Effector memory CD8-positive, alpha-beta T cell (primary cell): ENCODE measurements around the gene DCDC2.

Source experiments
- ATAC-seq: fragments of 150-1000 bp; cut with Tn5 transposase; replicated peaks from 2 replicates; pipeline ENCODE4 v1.10.0; 2021; ENCODE audit warnings: mild to moderate bottlenecking, moderate library complexity
- DNase-seq, 3 experiments: peaks; one replicate each; pipeline ENCODE4 v3.0.0; 2021
- H3K27ac Mint-ChIP-seq, 2 donors: one replicate each; pipeline ENCODE4 v1.8.0; 2022; ENCODE audit warnings: mild to moderate bottlenecking in 2 of 2, mixed read lengths in 2 of 2, moderate library complexity in 2 of 2
- H3K27me3 Mint-ChIP-seq, 2 donors: one replicate each; pipeline ENCODE4 v1.8.0; 2022; ENCODE audit warnings: mixed read lengths in 2 of 2
- H3K36me3 Mint-ChIP-seq: one replicate; pipeline ENCODE4 v1.8.0; 2022; ENCODE audit warnings: mild to moderate bottlenecking, moderate library complexity, mixed read lengths; ENCODE audit not compliant: insufficient read depth
- H3K4me1 Mint-ChIP-seq, 2 donors: one replicate each; pipeline ENCODE4 v1.8.0; 2022; ENCODE audit warnings: low read depth in 2 of 2, mixed read lengths in 2 of 2
- H3K4me3 Mint-ChIP-seq, 2 donors: one replicate each; pipeline ENCODE4 v1.8.0; 2022; ENCODE audit warnings: mild to moderate bottlenecking in 2 of 2, mixed read lengths in 2 of 2, moderate library complexity in 2 of 2
- H3K9me3 Mint-ChIP-seq, 2 donors: one replicate each; pipeline ENCODE4 v1.8.0; 2022; ENCODE audit warnings: mixed read lengths in 2 of 2

The DCDC2 gene

DNA sequence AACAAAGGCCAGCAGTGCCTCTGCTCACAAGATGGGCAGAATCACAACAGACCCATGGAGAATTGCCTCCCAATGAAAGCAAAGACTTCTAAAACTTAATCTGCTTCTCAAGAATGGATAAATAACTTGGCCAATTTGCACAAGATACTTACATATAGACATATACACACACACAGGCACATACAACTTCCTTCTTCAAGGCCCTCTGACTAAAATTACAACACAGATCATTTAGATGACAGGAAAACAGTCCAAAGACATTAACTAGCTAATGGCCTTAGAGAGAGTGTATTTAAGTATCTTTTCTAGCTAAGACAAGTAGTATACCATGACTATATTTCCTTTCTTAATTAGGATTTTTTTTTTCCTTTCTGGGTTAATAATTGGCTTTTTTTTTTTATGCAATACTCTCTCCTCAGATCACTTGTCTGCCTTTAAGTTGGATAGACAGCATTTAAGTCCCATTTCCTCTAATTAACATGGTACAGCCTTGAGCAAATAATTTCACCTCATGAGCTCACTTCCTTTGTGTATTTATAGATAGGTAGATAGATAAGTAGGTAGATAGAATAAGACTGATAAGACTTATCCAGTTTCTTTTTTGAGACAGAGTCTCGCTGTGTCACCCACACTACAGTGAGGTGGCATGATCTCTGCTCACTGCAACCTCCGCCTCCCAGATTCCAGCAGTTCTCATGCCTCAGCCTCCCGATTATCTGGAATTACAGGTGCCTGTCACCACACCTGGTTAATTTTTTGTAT is 161.8 kb downstream of the DCDC2 start:
- no peak for DNase-seq
- no peaks in the 10 kb centered on the region for H3K9me3 Mint-ChIP-seq

DNA sequence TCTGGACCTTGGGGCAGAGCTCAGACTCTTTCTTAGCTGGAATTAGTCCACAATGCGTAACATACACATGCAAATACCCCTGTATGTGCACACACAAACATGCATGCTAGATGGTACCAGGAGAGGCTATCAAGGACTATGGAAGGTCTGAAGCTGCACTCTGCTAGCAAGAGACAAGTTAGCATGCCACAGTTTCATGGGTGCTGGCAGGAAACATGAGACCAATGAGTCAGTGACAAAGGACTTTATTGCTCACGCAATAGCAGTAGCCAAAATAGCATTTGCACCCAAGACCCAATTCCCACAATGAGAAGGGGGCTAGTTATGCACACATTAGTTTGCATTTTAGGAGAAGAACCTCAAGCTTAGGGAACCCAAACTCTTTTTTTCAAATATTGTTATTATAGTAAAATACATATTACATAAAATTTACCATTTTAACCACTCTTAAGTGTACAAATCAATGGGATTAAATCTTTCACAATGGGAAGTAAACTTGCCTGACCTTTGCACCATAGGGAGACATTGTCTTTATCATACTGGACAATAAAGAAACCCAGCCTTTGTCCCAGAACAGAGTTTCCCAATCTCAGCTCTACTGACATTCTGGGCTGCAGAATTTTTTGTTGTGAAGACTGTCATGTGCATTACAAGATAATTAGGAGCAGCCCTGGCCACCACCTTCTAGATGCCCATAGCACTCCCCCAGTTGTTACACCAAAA is 162.7 kb downstream of the DCDC2 start:
- DNase-seq (no peak), ATAC-seq (no peak)
- Mint-ChIP-seq H3K9me3 (no peaks in the 10 kb centered on the region), H3K4me3 (no peak overlapping the region), H3K27ac (no peak overlapping the region), H3K4me1 (no peaks in the 10 kb centered on the region), H3K36me3 (no peaks in the 10 kb centered on the region), H3K27me3 (peaks cover 29 to 42% of the 10 kb centered on the region in 2 donors)

More for the DNA sequence above, 161.8 kb downstream of the DCDC2 start:
- no peak overlapping the region for H3K27ac Mint-ChIP-seq
- no peak overlapping the region for H3K4me3 Mint-ChIP-seq
- no peak for ATAC-seq
- H3K36me3 Mint-ChIP-seq = no peaks in the 10 kb centered on the region
- no peaks in the 10 kb centered on the region for H3K4me1 Mint-ChIP-seq
- H3K27me3 Mint-ChIP-seq = peaks cover 30 to 51% of the 10 kb centered on the region in 2 donors

DNA sequence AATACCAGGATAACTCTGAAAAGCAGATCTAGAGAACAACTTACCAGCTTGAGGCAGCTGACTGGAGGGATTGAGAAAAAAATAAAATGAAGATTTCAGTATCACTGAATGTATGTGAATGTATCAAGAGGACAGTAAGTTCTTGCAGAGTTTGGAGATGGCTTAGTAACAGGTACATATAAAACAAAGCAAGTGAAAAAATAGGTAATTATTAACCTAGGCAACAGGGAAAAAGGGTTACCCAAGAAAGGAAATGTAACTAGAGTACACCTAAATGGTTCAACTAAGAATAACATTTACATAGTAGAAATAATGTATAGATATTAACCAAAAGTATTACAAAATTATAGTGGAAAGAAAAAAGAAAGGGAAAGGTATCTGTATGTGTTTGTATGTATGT is 164.5 kb downstream of the DCDC2 start:
- H3K4me1 Mint-ChIP-seq = no peaks in the 10 kb centered on the region
- peaks cover 23 to 32% of the 10 kb centered on the region in 2 donors for H3K27me3 Mint-ChIP-seq
- H3K4me3 Mint-ChIP-seq = no peak overlapping the region
- no peak for DNase-seq
- H3K27ac Mint-ChIP-seq = no peak overlapping the region
- ATAC-seq = no peak
- H3K36me3 Mint-ChIP-seq = no peaks in the 10 kb centered on the region
- H3K9me3 Mint-ChIP-seq = no peaks in the 10 kb centered on the region

DNA sequence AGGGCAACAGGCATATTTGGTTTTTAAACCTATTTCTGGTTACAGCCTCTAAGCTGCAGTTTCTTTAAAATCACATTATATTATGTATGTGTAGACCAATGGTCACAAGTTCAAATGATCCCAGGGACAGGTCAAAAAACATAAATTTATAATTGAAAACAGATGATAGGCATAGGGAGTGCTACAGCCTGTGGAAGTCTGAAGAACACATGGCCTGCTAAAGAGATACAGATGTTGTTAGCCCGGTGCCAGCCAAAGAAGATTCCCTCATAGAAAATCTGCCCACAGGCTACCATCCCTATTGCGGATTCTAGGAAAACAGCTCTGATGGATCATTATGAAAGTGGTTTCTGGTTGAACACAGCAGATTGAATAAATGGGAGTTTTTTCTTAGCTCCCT is 166.5 kb downstream of the DCDC2 start:
- peaks cover 20 to 36% of the 10 kb centered on the region in 2 donors for H3K27me3 Mint-ChIP-seq
- no peaks in the 10 kb centered on the region for H3K4me1 Mint-ChIP-seq
- no peaks in the 10 kb centered on the region for H3K9me3 Mint-ChIP-seq
- H3K4me3 Mint-ChIP-seq = no peak overlapping the region
- H3K27ac Mint-ChIP-seq = no peak overlapping the region
- no peak for ATAC-seq
- DNase-seq = no peak
- H3K36me3 Mint-ChIP-seq = no peaks in the 10 kb centered on the region

DNA sequence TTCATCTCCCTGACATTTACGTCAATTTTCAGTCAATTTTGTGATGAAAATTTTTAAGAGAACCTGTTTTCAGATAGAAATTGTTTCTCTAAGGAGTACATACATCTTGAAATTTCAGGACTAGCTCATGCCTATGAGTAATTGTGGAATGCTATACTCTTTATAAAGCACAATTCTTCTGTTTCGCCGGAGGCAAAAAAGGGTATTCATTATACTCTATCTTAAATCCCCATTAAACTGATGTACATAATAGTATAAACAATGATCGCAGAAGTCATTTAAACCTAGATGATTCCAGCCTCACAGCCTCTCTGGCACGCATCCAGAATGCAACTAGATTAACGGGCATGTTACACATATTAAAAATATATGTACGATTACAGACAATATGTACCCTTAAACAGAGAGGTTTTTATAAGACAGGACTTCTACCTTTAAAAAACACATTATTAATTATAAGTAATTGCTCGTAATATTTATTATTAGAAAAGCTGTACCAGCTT is 169.2 kb downstream of the DCDC2 start:
- Mint-ChIP-seq H3K9me3 (no peaks in the 10 kb centered on the region), H3K4me1 (no peaks in the 10 kb centered on the region)
- ATAC-seq = no peak

DNA sequence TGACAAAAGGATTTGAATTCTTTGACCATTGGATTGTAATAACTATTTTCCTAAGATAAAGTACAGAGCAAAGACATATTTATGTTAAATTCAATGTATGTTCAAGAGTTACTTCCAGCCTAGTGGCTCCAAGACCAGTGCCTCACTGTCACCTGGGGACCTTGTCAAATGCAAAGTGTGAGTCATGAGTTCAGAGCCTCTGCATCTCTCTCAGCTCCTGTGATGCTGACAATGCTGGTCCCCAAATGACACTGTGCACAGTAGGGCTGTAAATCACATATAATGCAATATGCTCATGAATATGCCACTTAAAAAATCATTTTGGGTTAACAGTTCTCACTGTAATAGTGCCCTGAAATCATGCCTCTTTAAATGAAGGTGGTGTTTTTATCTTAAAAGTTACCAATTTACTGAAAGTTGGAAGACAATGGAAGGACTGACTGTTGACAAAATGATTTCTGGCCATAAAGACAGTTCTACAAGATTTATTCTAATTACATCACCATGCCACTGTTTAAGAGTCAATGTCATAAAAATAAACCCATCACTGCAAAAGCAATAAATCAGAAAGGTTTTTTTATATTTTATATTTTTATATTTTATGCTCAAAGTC is 169.8 kb downstream of the DCDC2 start:
- Mint-ChIP-seq H3K27ac (no peak overlapping the region), H3K36me3 (no peaks in the 10 kb centered on the region), H3K9me3 (peaks cover 2 to 3% of the 10 kb centered on the region in 2 donors), H3K4me3 (no peak overlapping the region), H3K4me1 (no peaks in the 10 kb centered on the region), H3K27me3 (peaks cover 20 to 31% of the 10 kb centered on the region in 2 donors)
- ATAC-seq (no peak), DNase-seq (no peak)

More for the DNA sequence above, 169.2 kb downstream of the DCDC2 start:
- peaks cover 14 to 29% of the 10 kb centered on the region in 2 donors for H3K27me3 Mint-ChIP-seq
- H3K36me3 Mint-ChIP-seq = no peaks in the 10 kb centered on the region
- DNase-seq = no peak
- no peak overlapping the region for H3K4me3 Mint-ChIP-seq
- H3K27ac Mint-ChIP-seq = no peak overlapping the region

DNA sequence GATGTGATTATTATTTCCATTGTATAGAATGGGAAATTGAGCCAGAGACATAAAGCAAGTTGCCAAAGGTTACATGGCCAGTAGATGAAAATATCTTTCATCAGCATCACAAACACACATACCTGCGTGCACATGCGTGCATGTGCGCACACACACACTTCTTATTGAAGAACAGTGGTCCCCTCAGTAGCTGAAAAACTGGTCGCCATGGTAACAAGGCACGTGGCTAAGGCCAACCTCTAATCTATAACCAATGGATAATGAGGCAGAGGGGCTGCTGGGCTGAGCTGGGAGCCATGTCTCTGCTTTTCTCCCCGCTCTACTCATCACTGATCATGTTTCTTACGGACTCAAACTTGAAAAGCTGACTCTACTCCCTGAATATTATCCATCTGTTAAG is 171.5 kb downstream of the DCDC2 start:
- peaks cover 13 to 20% of the 10 kb centered on the region in 2 donors for H3K27me3 Mint-ChIP-seq
- no peak overlapping the region for H3K4me3 Mint-ChIP-seq
- H3K36me3 Mint-ChIP-seq = no peaks in the 10 kb centered on the region
- H3K4me1 Mint-ChIP-seq = no peaks in the 10 kb centered on the region
- H3K9me3 Mint-ChIP-seq = peaks cover 5 to 9% of the 10 kb centered on the region in 2 donors
- ATAC-seq = no peak
- no peak for DNase-seq
- H3K27ac Mint-ChIP-seq = no peak overlapping the region

DNA sequence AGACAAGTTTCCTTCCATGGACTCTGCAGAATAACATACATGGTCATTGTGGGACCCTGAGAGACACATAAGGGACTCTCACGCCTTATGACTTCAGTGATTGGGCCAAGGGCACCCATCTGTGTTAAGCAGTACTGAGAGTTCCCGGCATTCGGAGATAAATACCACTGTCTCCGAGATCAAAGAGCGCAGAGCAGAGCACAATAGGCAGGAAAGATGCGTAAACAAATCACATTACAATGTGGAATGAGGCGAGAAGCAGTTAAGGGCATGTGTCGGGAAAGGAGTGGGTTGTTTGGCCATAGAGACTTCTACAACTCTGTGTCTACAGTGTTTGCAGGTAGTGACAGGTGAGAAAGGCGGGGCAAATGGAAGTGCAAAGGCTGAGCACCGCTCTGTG is 174.3 kb downstream of the DCDC2 start:
- Mint-ChIP-seq H3K27me3 (peaks cover 9 to 18% of the 10 kb centered on the region in 2 donors), H3K27ac (no peak overlapping the region), H3K4me3 (no peak overlapping the region), H3K36me3 (no peaks in the 10 kb centered on the region), H3K4me1 (no peaks in the 10 kb centered on the region), H3K9me3 (peaks cover 5 to 9% of the 10 kb centered on the region in 2 donors)
- DNase-seq (no peak), ATAC-seq (no peak)

DNA sequence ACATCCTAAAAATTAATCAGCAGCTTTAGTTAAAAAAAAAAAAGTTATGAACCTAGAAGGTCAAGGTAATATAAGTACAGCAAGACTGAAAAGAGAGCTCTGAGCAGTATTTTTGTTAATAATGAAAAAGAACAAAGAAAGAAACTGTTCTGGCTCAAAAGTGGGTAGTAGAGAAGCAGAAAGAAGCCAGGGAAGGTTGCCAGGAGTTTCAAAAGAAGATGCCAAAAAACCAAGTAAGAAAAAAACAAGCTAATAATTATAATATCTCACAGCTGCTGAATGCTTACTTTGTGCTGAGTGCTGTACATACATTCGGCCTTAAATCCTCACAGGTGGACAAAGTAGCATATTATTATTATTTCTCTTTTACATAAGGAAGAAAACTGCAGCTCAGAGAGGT is 200.0 kb downstream of the DCDC2 start:
- no peak for ATAC-seq
- no peaks in the 10 kb centered on the region for H3K36me3 Mint-ChIP-seq
- no peak overlapping the region for H3K4me3 Mint-ChIP-seq
- no peaks in the 10 kb centered on the region for H3K4me1 Mint-ChIP-seq
- no peaks in the 10 kb centered on the region for H3K9me3 Mint-ChIP-seq
- no peak for DNase-seq
- H3K27ac Mint-ChIP-seq = no peak overlapping the region
- peaks cover 0 to 11% of the 10 kb centered on the region in 2 donors for H3K27me3 Mint-ChIP-seq

DNA sequence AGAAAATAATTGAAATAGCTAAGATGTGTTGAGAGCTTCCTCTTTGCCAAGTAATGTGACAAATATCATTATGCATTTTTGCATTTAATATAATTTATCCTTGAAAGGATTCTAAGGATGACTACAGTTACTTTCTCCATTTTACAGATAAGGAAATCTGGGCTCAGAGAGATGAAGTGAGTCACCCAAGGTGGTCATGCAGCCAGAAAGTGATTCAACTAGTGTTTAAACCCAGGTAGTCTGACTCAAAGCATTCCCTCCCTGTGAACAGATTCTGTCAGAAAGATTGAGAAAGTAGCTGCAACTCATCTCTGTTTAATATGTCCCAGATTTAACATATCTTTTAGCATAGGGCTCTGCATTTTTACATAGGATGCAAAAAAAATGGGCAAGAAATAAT is 203.7 kb downstream of the DCDC2 start:
- no peak for DNase-seq
- Mint-ChIP-seq H3K4me3 (no peak overlapping the region), H3K36me3 (no peaks in the 10 kb centered on the region), H3K4me1 (no peaks in the 10 kb centered on the region), H3K9me3 (no peaks in the 10 kb centered on the region), H3K27me3 (peaks cover 0 to 15% of the 10 kb centered on the region in 2 donors), H3K27ac (no peak overlapping the region)
- ATAC-seq = no peak

DNA sequence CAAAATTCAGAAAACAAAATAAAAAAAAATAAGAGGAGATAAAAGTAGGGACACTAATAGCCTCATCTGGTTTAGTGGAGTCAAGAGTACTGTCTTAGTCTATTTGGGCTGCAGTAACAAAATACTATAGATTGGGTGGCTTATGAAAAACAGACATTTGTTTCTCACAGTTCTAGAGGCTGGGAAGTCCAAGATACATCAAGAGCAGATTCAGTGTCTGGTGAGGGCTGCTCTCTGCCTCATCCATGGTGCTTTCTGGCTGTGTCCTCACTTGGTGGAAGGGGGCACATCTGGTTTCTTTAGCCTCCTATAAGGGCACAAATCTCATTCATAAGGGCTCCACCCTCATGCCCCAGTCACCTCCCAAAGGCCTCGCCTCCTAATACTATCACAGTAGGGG is 205.8 kb downstream of the DCDC2 start:
- no peak for ATAC-seq
- Mint-ChIP-seq H3K27ac (no peak overlapping the region), H3K27me3 (peaks cover 0 to 12% of the 10 kb centered on the region in 2 donors), H3K4me1 (no peaks in the 10 kb centered on the region), H3K4me3 (no peak overlapping the region), H3K36me3 (no peaks in the 10 kb centered on the region), H3K9me3 (no peaks in the 10 kb centered on the region)
- no peak for DNase-seq

DNA sequence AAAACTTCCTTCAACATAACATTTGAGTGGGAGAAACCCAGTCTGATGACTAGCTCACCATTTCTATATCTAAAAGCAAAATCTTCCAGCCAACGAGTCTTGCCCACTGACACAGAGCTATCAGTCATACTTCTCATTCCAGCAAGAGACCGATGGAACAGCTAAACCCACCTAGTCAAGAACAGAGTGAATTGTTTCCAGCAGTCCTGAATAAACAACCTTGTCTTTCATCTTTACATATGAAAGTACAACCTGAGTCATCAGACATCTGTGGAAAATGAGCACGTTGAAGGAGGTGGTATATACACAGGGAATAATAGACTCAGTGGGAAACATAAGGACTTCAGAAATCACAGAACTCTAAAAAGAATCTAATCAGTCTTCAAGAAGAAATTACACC is 208.0 kb downstream of the DCDC2 start:
- H3K9me3 Mint-ChIP-seq = peaks cover 0 to 2% of the 10 kb centered on the region in 2 donors
- no peaks in the 10 kb centered on the region for H3K36me3 Mint-ChIP-seq
- no peak for DNase-seq
- H3K4me1 Mint-ChIP-seq = no peaks in the 10 kb centered on the region
- H3K27me3 Mint-ChIP-seq = peaks cover 0 to 12% of the 10 kb centered on the region in 2 donors
- H3K4me3 Mint-ChIP-seq = no peak overlapping the region
- no peak for ATAC-seq
- H3K27ac Mint-ChIP-seq = no peak overlapping the region

DNA sequence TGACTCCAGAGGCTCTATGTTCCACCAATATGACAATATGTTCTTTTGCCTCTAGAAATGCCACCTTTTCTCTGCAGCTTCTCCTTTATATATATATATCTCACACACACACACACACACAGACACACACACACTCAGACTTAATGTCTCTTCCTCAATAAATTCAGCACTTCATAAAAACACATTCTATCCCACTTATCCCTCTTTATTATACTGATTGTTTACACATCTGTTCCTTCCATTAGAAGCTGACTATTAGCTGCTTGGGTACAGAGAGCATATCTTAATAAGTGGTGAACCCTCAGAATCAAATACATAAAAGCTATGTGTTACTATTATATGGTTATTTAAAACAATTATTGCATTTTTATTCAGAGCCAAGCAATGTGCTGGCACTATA is 208.6 kb downstream of the DCDC2 start:
- no peak overlapping the region for H3K4me3 Mint-ChIP-seq
- peaks cover 0 to 2% of the 10 kb centered on the region in 2 donors for H3K9me3 Mint-ChIP-seq
- no peak for ATAC-seq

More for the DNA sequence above, 208.6 kb downstream of the DCDC2 start:
- no peak for DNase-seq
- Mint-ChIP-seq H3K27ac (no peak overlapping the region), H3K36me3 (no peaks in the 10 kb centered on the region), H3K27me3 (peaks cover 0 to 12% of the 10 kb centered on the region in 2 donors), H3K4me1 (no peaks in the 10 kb centered on the region)
